Measurements from ENCODE around the gene OSBPL9.

- no peak for TF ChIP-seq CTCF (optimal IDR thresholded peaks at IDR 0.05 in 1 of 3, IDR thresholded peaks at IDR 0.05 in 1 of 3, conservative IDR thresholded peaks at IDR 0.05 in 1 of 3; ENCODE audit: extremely low read depth in 1 of 3, insufficient read depth in 2 of 3, low read length in 3 of 3)
- no peak for TF ChIP-seq EZH2 (IDR thresholded peaks at IDR 0.05; ENCODE audit: low read length)
These were observed 1.1 kb upstream of the OSBPL9 start for GRCh38 chr1:51615780-51616291.

Measured in keratinocyte (primary cell).